PC-9 (cell line): ENCODE results near the gene CLRN2.

ENCODE experiments used
- CTCF ChIP-seq: fragments of 200-600 bp; sonication (generic); conservative IDR thresholded peaks from 2 replicates; pipeline ENCODE4 v1.6.1; 2017; ENCODE audit warnings: mixed run types, antibody characterized with exemption, mild to moderate bottlenecking, moderate library complexity
- EZH2 ChIP-seq: fragments of 200-600 bp; sonication (generic); IDR thresholded peaks from 2 replicates; pipeline ENCODE4 v1.8.0; 2017; ENCODE audit warnings: antibody characterized with exemption, low read depth

GRCh38 chr4:17567271-17567670 is 52.3 kb downstream of the CLRN2 start:
- TF ChIP-seq CTCF (no peak), EZH2 (no peak)
